ENCODE measurements around the gene IFT88.

The IFT88 gene, protein sequence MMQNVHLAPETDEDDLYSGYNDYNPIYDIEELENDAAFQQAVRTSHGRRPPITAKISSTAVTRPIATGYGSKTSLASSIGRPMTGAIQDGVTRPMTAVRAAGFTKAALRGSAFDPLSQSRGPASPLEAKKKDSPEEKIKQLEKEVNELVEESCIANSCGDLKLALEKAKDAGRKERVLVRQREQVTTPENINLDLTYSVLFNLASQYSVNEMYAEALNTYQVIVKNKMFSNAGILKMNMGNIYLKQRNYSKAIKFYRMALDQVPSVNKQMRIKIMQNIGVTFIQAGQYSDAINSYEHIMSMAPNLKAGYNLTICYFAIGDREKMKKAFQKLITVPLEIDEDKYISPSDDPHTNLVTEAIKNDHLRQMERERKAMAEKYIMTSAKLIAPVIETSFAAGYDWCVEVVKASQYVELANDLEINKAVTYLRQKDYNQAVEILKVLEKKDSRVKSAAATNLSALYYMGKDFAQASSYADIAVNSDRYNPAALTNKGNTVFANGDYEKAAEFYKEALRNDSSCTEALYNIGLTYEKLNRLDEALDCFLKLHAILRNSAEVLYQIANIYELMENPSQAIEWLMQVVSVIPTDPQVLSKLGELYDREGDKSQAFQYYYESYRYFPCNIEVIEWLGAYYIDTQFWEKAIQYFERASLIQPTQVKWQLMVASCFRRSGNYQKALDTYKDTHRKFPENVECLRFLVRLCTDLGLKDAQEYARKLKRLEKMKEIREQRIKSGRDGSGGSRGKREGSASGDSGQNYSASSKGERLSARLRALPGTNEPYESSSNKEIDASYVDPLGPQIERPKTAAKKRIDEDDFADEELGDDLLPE

DNA sequence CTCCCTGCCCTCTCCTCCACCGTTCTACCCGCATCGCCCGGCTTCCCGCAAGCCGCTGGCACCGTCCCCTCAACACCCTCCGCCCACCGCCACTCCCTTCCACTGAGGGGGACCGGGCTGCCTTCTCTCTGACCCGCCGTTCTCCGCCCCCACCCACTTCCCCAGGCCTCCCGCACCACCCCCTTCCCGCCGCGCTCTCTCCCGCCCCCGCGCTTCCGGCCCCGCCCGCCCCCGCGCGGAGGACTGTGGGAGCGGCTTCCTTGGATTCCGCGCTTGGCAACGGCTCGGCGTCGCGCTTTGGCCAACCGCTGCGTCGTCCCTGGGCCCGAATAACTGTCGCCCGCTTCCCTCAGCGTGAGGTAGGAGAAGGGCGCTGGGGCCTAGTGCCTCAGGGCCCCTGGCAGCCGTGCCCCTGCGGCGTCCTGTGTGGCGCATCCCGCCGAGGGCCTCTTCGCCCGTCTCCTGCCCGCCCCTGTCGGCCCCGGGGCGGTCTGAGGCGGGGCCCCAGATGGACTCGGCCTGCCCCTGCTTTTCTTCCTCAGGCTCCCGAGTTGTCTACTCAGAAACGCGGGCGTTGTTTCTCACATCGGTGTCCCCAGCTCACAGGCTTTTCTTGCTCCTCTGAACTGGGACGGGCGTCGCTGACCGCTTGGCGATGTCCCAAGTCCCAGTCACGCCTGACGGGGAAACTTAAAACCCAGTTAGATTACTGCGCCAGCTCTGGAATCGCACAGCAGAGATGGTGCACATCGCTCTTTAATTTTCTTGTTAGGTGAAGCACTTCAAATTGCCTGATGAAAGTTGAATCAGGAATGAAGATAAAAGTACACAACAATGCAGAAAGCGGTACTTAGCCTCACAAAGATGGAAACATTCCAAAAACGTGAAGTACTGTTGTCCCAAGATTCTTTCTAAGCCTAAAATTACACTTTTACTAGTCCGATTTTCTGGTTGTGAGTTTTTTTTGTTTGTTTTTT is at the start of gene IFT88:
IFT88 (plus strand) TSS at position 260 of the 977 bp plus-strand sequence. CDS start 7,229 bp downstream, outside the sequence.
- peaks cover 5% of the 10 kb centered on the region for H3K27me3 Mint-ChIP-seq
- peak within 1 kb of the TSS; percentile 91 for H3K4me3 Mint-ChIP-seq
- H3K4me1 Mint-ChIP-seq (ENCODE audit: low read depth), result peaks cover 16% of the 10 kb centered on the region
- H3K27ac Mint-ChIP-seq, result peak within 1 kb of the TSS; percentile 96
- H3K36me3 Mint-ChIP-seq (ENCODE audit: low read depth), result peaks cover 23% of the 10 kb centered on the region
- intact Hi-C loops (cut with micrococcal nuclease), result loop anchor here (2.0 to 5.0 kb wide), 4 partner anchors 40 to 390 kb away; partner anchors contain the start of gene EEF1AKMT1
- H3K9me3 Mint-ChIP-seq, result peaks cover 14% of the 10 kb centered on the region

DNA sequence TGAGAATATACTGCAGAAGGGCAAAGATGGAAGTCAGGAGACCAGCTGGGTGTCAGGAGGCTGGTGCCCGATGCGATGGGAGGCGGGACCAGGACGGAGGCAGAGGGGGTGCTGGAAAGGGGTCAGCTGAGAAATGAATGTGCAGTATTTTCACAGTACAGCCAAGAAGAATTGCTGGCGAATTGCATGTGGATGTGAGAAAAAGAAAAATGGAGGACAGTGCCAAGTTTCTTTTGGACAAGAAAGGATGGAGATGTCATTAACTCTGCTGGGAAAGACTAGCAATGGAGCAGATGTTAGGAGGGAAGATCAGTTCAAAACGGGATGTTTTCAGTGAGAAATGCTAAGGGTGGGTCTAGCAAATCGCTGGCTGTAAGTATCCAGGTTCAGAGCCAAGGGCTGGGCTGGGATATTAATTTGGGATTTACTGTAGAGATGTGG is 48.3 kb upstream of the IFT88 start:
- no peak overlapping the region for H3K4me3 Mint-ChIP-seq
- intact Hi-C loops (cut with micrococcal nuclease), result no loop called here
- H3K27ac Mint-ChIP-seq, result no peak overlapping the region

DNA sequence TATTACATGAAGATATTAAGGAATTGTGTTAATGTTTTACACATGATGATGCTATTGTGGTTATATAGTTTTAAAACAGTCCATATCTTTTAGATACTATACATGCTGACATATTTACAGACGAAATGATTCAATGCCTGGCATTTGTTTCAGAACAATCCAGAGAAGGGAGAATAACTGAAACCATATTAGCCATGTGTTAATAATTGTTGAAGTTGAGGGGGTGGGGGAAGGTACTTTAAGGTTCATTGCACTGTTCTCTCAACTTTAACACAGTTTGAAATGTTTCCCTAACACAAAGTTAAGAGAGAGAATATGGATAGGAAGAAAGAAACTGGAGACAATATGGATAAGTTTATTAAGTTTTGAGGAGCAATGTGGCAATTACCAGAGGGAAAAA is 47.1 kb upstream of the IFT88 start:
- peaks cover 7% of the 10 kb centered on the region for H3K36me3 Mint-ChIP-seq (ENCODE audit: low read depth)
- H3K27me3 Mint-ChIP-seq, result no peaks in the 10 kb centered on the region
- H3K27ac Mint-ChIP-seq, result no peak overlapping the region
- H3K4me1 Mint-ChIP-seq (ENCODE audit: low read depth), result peaks cover 38% of the 10 kb centered on the region
- no peaks in the 10 kb centered on the region for H3K9me3 Mint-ChIP-seq
- intact Hi-C loops (cut with micrococcal nuclease), result no loop called here
- H3K4me3 Mint-ChIP-seq, result no peak overlapping the region

More for the DNA sequence above, 48.3 kb upstream of the IFT88 start:
- Mint-ChIP-seq H3K9me3 (no peaks in the 10 kb centered on the region), H3K4me1 (ENCODE audit: low read depth) (peaks cover 32% of the 10 kb centered on the region), H3K36me3 (ENCODE audit: low read depth) (peaks cover 7% of the 10 kb centered on the region), H3K27me3 (no peaks in the 10 kb centered on the region)

DNA sequence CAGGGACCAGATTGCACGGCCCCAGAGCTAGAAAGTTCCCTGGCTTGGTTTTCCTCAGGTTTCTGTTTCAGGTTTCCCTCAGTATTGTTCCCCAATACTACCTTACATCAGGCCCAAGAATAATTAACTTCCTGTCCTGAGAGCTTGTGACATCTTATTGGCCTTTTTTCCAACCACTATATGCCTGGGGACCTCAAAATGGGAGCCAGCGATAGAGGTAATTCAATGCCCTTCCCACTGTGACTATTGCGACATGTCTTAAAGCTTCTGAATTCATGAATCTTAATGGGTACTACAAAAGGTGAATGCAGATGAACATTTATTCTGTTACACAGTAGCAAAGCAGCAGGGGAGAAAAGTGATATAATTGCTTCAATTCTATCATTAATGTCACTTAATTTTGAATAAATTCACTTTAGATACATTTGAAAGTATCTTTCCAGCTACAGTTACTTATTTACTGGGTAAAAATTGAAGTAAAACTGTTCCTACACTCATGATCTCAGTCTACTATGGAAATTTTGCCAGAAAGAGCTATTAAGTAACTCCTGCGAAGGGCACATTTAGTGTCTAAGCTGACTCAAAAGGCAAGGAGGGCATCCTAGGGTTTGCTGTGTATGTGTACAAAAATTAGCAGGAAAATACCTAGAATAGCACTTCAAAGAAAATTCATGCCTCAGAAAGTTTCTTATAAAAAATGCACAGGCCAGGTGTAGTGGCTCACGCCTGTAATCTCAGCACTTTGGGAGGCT is 45.4 kb upstream of the IFT88 start:
- H3K36me3 Mint-ChIP-seq (ENCODE audit: low read depth), result peaks cover 13% of the 10 kb centered on the region
- no peak overlapping the region for H3K4me3 Mint-ChIP-seq
- intact Hi-C loops (cut with micrococcal nuclease), result no loop called here
- no peaks in the 10 kb centered on the region for H3K9me3 Mint-ChIP-seq
- peaks cover 47% of the 10 kb centered on the region for H3K4me1 Mint-ChIP-seq (ENCODE audit: low read depth)
- H3K27ac Mint-ChIP-seq, result no peak overlapping the region
- no peaks in the 10 kb centered on the region for H3K27me3 Mint-ChIP-seq

DNA sequence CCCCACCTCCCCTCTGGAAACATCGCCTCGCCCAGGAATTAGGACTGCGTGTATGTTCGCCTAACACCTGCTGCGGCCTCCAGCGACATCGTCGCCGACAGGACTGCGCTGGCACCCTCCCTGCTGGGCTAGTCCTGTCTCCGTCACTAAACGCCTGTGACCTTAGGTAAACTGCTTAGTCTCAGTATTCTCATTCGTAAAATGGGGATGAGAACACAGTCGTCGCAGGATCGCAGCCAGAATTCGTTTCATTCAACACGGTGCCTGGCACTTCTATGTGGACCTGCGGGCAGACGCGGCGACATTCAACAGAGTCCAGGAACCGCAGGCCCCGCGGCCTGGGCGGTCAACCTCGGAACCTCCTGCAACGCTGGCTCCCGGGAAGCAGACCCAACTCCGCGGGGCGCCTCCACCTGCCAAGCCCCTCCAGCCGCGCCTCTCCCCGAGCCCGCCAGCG is 41.8 kb upstream of the IFT88 start:
- intact Hi-C loops (cut with micrococcal nuclease), result loop anchor here (1.0 kb wide), 1 partner anchor 24 kb away; no protein-coding TSS in a partner anchor

DNA sequence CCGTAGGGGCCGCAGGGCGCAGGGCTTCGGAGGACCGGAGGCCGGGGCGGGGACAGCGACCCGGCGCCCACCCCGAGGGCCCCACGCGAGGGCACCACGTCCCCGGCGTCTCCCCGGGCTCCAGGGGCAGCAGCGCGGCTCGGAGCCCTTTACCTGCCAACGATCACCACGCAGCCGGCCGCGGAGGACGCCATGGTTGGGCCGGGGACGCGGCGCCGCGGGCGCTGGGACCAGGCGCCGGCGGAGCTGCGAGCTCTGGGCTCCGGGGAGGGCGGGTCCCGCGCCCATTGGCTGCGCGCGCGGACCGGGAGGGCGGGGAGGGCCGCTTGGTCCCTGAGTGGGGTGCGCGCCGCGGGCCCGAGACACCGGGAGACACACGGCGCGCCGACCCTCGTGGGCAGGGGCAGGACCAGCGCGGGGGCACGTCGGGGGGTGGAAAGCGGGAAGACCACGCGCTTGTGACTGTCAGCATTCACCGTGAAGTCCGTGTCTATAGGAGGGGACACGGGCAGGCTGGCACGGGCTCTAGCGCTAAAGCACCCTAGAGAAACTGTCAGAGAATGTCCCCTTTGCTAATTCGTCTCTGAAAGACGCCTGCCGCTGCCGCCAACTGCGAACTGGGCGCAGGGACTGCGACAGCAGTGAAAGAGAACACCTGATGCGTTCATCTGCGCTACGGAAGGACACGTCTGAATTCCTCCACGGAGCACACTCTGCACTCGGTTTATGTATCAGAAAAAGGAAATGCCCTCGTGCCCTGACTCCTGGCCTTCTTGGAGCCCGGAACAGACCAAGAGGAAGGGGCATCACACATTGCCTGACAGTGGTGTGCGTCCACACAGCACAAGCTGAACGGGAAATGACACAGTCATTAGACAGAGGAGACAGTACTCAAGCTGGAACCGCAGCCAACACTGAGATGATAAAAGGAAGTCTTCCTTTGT is 41.1 kb upstream of the IFT88 start, which contains the start of gene CRYL1:
CRYL1 (minus strand) TSS at position 257 of the 944 bp plus-strand sequence; CDS start at position 194, 63 bp downstream.
- no peaks in the 10 kb centered on the region for H3K27me3 Mint-ChIP-seq
- H3K36me3 Mint-ChIP-seq (ENCODE audit: low read depth), result peaks cover 6% of the 10 kb centered on the region
- peak within 1 kb of the TSS; percentile 86 for H3K4me3 Mint-ChIP-seq
- no peaks in the 10 kb centered on the region for H3K9me3 Mint-ChIP-seq
- H3K27ac Mint-ChIP-seq, result peak within 1 kb of the TSS; percentile 96
- peaks cover 42% of the 10 kb centered on the region for H3K4me1 Mint-ChIP-seq (ENCODE audit: low read depth)
- intact Hi-C loops (cut with micrococcal nuclease), result loop anchor here (1.0 to 2.0 kb wide), 3 partner anchors 18 to 41 kb away; partner anchors contain the start of gene IFT88

More for the DNA sequence above, 41.8 kb upstream of the IFT88 start:
- H3K4me1 Mint-ChIP-seq (ENCODE audit: low read depth), result peaks cover 43% of the 10 kb centered on the region
- H3K36me3 Mint-ChIP-seq (ENCODE audit: low read depth), result peaks cover 8% of the 10 kb centered on the region
- H3K27me3 Mint-ChIP-seq, result no peaks in the 10 kb centered on the region
- H3K27ac Mint-ChIP-seq, result peak overlapping the region; percentile 96
- H3K9me3 Mint-ChIP-seq, result no peaks in the 10 kb centered on the region
- peak overlapping the region; percentile 86 for H3K4me3 Mint-ChIP-seq

DNA sequence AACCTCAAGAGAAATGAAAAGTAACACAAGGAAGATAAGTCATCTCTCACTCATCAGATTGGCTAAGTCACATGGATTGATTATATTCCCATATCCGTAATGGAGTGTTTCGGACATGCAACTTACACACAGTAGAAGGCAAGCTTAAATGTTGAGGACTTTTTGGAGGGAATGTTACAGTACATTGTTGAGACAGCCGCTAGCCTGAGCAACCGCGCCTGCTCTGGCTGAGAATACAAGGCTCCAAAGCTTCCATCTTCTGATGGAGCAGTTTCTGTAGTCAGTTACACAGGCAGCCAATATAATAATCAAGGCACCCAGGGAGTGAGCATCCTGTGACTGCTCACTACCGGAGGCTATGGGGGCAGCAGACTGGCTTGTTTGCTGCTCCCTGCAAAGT is 40.3 kb upstream of the IFT88 start:
- H3K4me1 Mint-ChIP-seq (ENCODE audit: low read depth), result peaks cover 42% of the 10 kb centered on the region
- H3K4me3 Mint-ChIP-seq, result peak overlapping the region; percentile 86
- intact Hi-C loops (cut with micrococcal nuclease), result loop anchor here (1.0 to 2.0 kb wide), 2 partner anchors 18 to 40 kb away; partner anchors contain the start of gene IFT88
- no peaks in the 10 kb centered on the region for H3K9me3 Mint-ChIP-seq
- H3K27me3 Mint-ChIP-seq, result no peaks in the 10 kb centered on the region
- peaks cover 6% of the 10 kb centered on the region for H3K36me3 Mint-ChIP-seq (ENCODE audit: low read depth)
- peak overlapping the region; percentile 96 for H3K27ac Mint-ChIP-seq

DNA sequence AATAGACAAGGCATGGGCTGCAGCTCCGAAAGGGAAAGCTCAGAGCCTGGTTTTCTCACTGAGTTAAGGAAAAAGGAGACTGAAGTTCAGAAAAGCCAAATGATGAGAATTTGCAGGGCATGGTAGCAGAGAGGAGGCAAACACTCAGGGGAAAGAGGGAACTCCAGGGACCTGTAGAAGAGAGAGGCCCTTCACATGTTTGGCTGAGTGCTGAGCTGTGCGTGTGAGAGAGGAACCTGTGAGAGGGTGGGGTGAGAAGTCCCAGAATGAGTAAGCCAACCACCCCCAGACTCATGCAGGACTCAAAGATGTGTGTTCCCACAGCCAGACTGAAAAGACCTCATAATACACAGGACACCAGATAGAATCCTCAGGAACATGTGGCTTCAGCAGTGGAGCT is 38.5 kb upstream of the IFT88 start:
- Mint-ChIP-seq H3K36me3 (ENCODE audit: low read depth) (peaks cover 6% of the 10 kb centered on the region), H3K9me3 (no peaks in the 10 kb centered on the region), H3K4me1 (ENCODE audit: low read depth) (peaks cover 36% of the 10 kb centered on the region), H3K27ac (peak overlapping the region; percentile 63), H3K27me3 (no peaks in the 10 kb centered on the region), H3K4me3 (no peak overlapping the region)
- intact Hi-C loops (cut with micrococcal nuclease), result no loop called here

DNA sequence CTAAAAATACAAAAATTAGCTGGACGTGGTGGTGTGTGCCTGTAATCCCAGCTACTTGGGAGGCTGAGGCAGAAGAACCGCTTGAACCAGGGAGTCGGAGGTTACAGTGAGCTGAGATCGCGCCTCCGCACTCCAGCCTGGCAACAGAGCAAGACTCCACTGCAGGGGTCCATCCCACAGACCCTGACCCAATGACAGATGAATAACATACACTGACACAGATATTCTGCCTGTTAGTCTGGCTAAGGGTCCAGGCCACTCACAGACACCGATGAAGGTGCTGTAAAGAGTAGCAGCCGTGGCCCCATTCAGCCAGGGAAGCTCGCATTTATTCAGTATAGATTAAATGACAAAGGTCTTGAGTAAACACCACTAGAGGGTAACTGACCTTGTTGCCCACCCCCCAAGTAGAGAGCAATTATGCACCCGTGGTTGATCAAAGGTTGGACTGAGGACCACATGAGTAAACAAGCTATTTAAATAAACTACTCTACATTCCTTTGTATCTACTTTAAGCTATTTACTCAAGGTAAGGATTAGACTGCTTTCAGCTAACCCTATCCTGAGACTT is 32.8 kb upstream of the IFT88 start:
- Mint-ChIP-seq H3K27me3 (no peaks in the 10 kb centered on the region), H3K27ac (no peak overlapping the region), H3K36me3 (ENCODE audit: low read depth) (no peaks in the 10 kb centered on the region), H3K9me3 (no peaks in the 10 kb centered on the region), H3K4me1 (ENCODE audit: low read depth) (peaks cover 6% of the 10 kb centered on the region), H3K4me3 (no peak overlapping the region)
- intact Hi-C loops (cut with micrococcal nuclease), result no loop called here

DNA sequence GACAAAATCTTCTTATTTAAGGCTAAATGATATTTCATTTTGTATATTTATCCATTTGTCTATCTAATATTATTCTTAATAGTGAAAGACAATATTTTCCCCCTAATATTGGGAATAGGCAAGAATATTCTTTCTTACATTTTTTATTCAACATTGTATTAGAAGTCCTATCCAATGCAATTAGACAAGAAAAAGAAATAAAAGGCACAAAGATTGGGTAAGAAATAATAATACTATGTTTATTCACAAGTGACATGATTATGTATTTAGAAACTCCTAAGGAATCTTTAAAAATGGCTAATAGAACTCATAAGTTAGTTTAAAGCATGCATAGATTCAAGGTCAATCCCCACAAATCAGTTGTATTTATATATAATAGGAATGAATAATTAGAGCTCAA is 30.0 kb upstream of the IFT88 start:
- peaks cover 6% of the 10 kb centered on the region for H3K4me1 Mint-ChIP-seq (ENCODE audit: low read depth)
- H3K27me3 Mint-ChIP-seq, result no peaks in the 10 kb centered on the region
- H3K4me3 Mint-ChIP-seq, result no peak overlapping the region
- H3K9me3 Mint-ChIP-seq, result no peaks in the 10 kb centered on the region
- intact Hi-C loops (cut with micrococcal nuclease), result no loop called here
- no peak overlapping the region for H3K27ac Mint-ChIP-seq
- H3K36me3 Mint-ChIP-seq (ENCODE audit: low read depth), result no peaks in the 10 kb centered on the region

DNA sequence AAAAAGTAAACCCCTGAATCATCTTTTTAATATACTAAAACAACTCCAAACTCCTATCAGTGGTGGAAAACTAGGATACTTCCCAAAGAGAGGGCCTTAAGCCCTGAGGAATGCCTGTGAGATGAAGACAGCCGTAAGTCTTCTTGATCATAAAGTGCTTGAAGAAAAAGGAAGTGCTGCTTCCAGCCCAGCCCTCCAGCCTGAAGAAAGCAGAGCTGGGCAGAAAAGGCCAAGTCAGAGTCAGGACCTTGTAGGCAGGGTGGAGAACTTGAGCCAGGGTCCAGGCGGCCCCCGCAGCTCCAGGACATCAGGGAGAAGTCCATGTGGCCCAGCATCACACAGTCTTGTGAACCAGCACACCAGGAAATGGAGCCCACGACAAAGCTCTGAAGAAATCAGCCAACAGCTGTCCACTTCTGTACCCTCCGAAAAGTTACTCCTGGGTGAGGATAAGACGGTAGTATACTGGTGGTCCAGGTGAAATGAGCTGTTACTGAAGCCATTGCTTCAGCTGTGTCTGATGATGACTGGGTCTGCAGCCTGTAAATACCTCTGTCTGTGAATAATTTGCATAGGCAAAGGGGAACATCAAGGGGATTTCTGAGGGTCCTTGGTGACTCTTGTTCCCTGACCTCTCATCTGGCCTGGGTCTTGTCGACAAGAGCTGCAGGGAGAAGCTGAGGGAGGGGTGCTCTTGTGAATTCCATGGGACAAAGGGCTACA is 22.6 kb upstream of the IFT88 start:
- H3K9me3 Mint-ChIP-seq, result no peaks in the 10 kb centered on the region
- no peaks in the 10 kb centered on the region for H3K27me3 Mint-ChIP-seq
- peaks cover 29% of the 10 kb centered on the region for H3K4me1 Mint-ChIP-seq (ENCODE audit: low read depth)
- intact Hi-C loops (cut with micrococcal nuclease), result loop anchor here (1.0 kb wide), 1 partner anchor 18 kb away; no protein-coding TSS in a partner anchor
- peak overlapping the region; percentile 84 for H3K27ac Mint-ChIP-seq
- no peaks in the 10 kb centered on the region for H3K36me3 Mint-ChIP-seq (ENCODE audit: low read depth)
- peak overlapping the region; percentile 20 for H3K4me3 Mint-ChIP-seq

Measured in dendritic cell treated with granulocyte-macrophage colony-stimulating factor and Interleukin-4, amounts not matched to agents 40 ng/mL and 50 ng/mL, for 4 days (primary cell).